Astrocyte (in vitro differentiated cells and primary cell): ENCODE measurements around the gene BCL3.

Experiments used
- CTCF ChIP-seq: IDR thresholded peaks from 2 replicates; pipeline ENCODE4 v1.5.1; 2011; ENCODE audit warnings: low read depth, mild to moderate bottlenecking, inconsistent platforms, low read length, moderate library complexity; ENCODE audit not compliant: insufficient read depth
- EZH2 ChIP-seq: IDR thresholded peaks from 2 replicates; pipeline ENCODE4 v1.6.1; 2012; ENCODE audit warnings: mild to moderate bottlenecking, low read length, inconsistent platforms; ENCODE audit not compliant: insufficient read depth

DNA sequence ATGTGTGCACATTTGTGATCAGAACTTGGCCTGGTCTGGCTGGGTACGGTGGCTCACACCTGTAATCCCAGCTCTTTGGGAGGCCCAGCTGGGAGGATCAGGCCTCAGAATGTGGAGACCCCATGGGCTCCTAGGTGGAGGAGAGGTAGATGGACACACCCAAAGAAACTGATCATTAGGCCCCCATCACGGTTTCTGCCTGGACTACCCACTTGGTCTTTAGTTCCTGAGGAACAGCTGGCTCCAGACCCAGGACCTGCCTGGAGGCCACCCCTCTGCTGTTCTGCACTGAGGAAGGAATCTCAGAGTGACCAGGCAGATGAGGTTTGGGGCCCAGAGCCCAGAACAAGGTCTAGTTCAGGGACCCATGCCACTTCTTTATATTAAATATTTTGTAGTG lies 30.6 kb downstream of the BCL3 start:
- TF ChIP-seq EZH2 (no peak), CTCF (no peak)
